Measurements from ENCODE around the gene MAEL.

GRCh38 chr1:166944186-166944967 lies 44.7 kb upstream of the MAEL start:
- TF ChIP-seq CTCF (conservative IDR thresholded peaks at IDR 0.05; ENCODE audit: low read length) (no peak), EZH2phosphoT487 (IDR thresholded peaks at IDR 0.05; ENCODE audit: borderline replicate concordance) (no peak)

All from Loucy (cell line).